Upper lobe of left lung (tissue), 4 donors: Measurements from ENCODE around the gene SDK2.

Experiments used
- CTCF ChIP-seq, 6 experiments: fragments of 450-650 bp in 4 of 6; fragments of 200-600 bp in 2 of 6; sonication (generic) in 2 of 6; IDR thresholded peaks; one replicate each; pipeline ENCODE4 v1.5.1; 2016 to 2019; ENCODE audit warnings: antibody characterized with exemption in 6 of 6
- POLR2A ChIP-seq, 4 donors: fragments of 450-650 bp; IDR thresholded peaks; one replicate each; pipeline ENCODE4 v1.5.1; 2016 to 2017; ENCODE audit warnings: antibody characterized with exemption in 4 of 4, mild to moderate bottlenecking in 2 of 4
- POLR2AphosphoS5 ChIP-seq, 2 donors: sonication (generic); formaldehyde crosslinking; IDR thresholded peaks; one replicate each; pipeline ENCODE4 v1.5.1; 2017; ENCODE audit warnings: antibody characterized with exemption in 2 of 2

GRCh38 chr17:73541111-73541510, 103.1 kb downstream of the SDK2 start:
- no peak for TF ChIP-seq POLR2A (IDR thresholded peaks at IDR 0.05)
- TF ChIP-seq CTCF (IDR thresholded peaks at IDR 0.05), result no peak
- TF ChIP-seq POLR2AphosphoS5 (IDR thresholded peaks at IDR 0.05), result no peak
